Esophagus mucosa (tissue), 1 donor: ENCODE results near the gene PAOX. TPM values are rescaled to one million over a fixed set of nuclear protein-coding genes. Genes with fewer than 3 reads are reported as not detected.

ENCODE experiments used
- ATAC-seq: fragments of 200-7000 bp; cut with Tn5 transposase; one replicate; pipeline ENCODE4 v1.9.1; 2020
- total RNA-seq: library from RNA; stranded (reverse); gene quantifications from one replicate; pipeline ENCODE4 v1.2.4, GENCODE V29; 2023
- donor health status: DM: yes; HTN: yes; CAD: no.

Gene PAOX
- total RNA-seq, 1 donor from 2014 or later, result 11.3 TPM

- ATAC-seq, result no peak
These were observed 28.6 kb upstream of the PAOX start for GRCh38 chr10:133350283-133350949.

DNA sequence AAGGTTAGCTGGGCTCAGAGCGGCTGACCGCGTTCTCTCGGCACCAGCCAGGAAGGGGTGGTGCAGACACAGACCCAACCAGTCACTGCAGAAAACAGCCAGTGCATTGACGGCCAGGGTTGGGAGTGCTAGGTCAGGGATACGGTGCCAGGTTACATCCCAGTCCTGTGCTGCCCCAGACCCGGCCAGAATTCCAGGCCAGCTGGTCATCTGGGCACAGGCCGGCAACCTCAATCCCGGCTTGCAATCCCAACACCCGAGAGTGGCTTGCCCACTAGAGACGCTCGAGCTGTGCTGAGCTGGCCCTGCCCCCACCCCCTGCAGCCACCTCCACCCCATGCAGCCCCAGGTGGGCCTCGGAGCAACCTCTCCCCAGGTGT is 28.1 kb upstream of the PAOX start:
- no peak for ATAC-seq

GRCh38 chr10:133351408-133352318 is 27.4 kb upstream of the PAOX start:
- no peak for ATAC-seq

GRCh38 chr10:133353202-133353959 is 25.7 kb upstream of the PAOX start:
- ATAC-seq, result peak; percentile 42

GRCh38 chr10:133353988-133354605 is 25.0 kb upstream of the PAOX start:
- no peak for ATAC-seq

- no peak for ATAC-seq
These were observed 24.3 kb upstream of the PAOX start for GRCh38 chr10:133354672-133355240.

DNA sequence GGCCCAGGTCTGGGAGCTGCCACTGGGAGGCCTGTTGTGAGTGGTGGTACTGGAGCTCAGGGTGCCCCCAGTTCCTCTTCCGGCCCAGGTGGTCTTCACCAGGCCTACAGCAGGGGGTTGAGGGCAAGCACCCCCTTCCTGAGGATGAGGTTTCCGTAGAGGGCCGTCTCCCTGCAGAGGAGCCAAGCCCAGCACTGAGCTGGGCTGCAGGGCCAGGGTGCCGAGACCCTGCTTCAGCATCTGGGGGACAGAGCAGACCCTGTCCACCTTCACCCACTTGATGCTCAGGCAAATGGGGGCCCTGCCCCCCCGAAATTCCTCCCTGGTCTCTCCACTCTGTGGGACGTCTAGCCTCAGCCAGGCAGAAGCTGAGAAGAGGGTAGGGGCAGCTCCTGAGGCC is 23.8 kb upstream of the PAOX start:
- ATAC-seq, result no peak

DNA sequence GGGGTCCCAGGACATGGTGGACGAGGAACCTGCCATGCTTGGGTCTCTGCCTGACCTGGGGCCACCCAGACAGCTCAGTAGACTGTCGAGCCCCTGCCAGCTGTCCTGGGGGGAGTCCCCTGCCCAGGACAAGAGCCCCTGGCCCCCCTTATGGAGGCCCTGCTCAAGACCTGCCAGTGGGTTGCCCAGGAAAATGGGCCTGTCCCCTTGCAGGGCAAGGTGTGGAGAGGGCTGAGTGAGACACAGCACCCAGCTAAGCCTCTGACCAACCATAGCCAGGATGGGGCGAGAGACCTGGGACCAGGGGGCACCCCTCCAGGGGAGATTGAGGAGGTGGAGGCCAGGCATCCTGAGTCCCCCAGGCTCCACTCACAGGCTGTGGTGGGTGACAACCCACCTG is 23.1 kb upstream of the PAOX start:
- ATAC-seq, result no peak

DNA sequence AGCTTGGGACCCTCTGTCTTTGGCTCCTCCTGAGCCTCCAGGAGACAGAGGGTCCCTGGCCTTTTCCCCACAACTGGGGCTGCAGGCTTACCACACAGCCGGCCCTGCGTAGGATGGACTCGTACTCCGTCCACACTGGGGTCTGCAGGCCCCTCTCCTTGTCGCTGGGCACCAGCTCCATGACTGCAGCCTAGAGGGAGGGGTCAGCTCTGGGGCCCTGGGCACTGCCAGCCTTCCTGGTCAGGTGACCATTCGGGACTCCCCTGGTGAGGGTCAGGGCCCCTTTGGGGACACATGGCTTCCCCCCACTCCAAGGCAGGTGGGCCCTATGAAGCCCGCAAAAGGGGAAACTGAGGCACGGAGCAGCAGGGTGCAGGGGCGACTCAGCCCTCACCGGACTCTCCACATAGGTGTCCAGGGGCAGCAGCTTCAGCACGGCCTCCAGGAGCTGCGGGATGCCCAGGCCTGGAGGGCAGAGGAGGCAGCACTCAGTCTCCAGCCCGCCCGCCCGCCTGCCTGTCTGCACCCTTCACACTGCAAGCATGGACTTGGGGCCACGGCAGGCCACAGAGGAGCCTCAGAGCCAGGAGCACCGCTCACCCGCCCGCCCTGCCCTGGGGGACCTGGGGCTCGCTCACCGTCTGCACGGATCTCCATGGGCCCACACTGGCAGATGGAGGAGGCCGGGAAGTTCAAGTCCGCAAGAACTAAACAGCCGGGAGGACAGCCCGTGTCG is 22.3 kb upstream of the PAOX start:
- peak; percentile 17 for ATAC-seq

DNA sequence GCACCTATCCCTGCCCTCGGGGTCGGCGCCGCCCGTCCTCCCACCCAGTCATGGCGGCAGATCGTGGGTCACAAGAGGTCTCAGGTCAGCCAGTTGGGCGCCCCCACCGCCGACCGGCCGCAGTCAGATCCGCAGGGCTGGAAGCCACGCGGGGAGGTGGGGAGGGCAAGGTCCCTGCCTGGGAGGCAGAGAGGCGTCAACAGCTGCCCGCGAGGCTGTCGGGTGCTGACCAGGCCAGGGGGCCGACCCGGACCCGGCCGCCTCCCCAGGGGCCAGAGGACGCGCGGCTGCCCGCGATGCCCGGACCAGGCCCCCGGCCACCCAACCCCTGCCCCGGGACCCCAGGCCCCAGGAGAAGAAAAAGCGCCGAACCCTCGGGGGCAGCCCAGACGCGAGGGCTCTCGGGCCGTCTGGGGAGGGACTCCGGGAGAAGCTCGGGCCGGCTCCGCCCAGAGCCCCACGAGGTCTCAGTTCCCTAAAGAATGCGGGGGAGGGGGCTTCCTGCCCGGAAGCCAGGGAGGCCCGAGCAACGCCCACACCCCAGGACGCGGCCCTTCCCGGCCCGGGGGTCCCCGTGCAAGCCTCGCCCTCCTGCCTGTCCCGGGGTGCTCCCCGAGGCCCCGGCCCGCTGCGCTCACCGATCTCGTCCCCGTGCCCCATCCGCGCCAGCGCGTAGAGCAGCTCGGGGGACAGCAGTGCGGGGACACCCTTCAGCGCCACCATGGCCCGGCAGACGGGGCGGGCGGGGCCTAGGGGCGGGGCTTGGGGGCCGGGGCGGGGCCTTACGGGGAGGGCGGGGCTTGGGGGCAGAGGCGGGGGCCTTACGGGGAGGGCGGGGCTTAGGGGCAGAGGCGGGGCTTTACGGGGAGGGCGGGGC is 21.5 kb upstream of the PAOX start, which contains the start of gene FUOM:
Gene FUOM (minus strand): TSS at position 735 of the 877 bp plus-strand sequence. CDS start 12 bp downstream, at position 723.
- ATAC-seq, result peak; percentile 70

- peak; percentile 1 for ATAC-seq
These were observed 20.7 kb upstream of the PAOX start for GRCh38 chr10:133358162-133358924.

DNA sequence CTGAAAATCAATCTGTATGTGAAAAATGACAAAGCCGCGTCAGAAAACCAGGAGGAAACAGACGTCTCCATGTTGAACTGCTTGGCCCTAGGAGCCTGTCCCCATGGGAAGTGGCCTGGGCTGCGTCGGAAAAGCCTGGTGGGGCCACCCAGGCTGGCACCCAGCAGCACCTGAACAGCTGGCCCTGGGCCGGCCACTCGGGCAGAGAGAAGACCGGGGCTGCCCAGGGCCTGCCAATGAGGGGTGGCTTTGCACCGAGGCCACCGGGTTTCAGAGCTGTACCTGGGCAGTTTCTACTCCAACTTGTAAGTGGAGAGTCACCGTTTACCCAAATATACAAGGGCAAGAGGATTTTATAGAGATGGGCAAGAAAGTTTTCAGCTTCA is 20.1 kb upstream of the PAOX start:
- ATAC-seq, result no peak

DNA sequence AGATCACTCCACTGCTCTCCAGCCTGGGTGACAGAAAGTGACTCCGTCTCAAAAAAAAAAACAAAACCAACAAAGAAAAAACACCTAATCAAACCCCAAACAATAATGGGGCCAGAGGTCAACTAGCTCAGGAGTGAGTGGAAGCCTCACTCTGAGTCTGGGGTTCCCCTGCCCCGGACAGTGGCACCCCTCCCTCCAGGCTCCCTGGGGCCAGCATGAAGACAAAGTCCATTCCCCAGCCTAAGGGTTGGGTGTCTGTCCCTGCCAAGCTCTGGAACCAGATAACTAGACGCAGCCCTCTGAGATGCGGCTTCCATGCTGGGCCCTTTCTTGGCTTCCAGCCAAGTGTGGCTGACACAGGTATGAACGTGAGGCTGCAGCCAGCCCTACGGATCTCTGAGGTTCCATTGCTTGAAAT is 19.5 kb upstream of the PAOX start:
- ATAC-seq, result no peak

GRCh38 chr10:133359972-133360610 is 19.0 kb upstream of the PAOX start:
- ATAC-seq, result no peak

DNA sequence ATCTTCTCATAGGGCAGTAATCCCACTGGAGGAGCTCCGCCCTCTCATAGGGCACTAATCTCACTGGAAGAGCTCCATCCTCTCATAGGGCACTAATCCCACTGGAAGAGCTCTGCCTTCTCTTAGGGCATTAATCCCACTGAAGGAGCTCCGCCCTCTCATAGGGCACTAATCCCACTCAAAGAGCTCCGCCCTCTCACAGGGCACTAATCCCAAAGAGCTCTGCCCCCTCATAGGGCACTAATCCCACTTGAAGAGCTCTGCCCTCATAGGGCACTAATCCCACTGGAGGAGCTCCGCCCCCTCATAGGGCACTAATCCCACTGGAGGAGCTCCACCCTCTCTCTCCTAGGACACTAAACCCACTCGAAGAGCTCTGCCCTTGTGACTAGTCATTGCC is 17.8 kb upstream of the PAOX start:
- no peak for ATAC-seq

DNA sequence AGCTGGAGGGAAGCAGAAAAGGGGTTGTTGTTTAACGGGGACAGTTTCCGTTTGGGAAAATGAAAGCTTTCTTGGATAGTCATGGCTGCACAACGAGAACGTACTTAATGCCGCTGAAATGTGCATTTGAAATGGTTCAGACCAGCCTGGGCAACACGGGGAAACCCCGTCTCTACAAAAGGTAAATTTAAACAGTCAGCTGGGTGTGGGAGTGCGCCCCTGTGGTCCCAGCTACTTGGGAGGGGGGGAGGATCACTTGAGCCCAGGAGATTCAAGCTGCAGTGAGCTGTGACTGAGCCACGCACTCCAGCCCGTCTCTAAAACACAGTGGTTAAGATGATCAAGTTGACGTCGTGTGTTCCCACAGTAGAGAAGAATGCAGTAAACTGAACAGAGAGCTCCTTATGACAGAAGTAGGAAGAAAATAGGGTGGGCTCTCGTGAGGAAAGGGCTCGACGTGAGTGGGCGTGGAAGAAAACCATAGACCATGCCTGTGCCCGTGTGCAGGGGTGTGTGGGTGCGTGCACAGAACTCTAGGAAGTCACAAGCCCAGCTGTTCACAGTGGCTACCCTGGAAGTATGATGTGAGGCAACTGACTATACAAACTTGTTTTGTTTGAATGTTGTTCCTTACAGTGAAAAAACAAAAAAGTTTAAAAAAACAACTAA is 17.2 kb upstream of the PAOX start:
- no peak for ATAC-seq

DNA sequence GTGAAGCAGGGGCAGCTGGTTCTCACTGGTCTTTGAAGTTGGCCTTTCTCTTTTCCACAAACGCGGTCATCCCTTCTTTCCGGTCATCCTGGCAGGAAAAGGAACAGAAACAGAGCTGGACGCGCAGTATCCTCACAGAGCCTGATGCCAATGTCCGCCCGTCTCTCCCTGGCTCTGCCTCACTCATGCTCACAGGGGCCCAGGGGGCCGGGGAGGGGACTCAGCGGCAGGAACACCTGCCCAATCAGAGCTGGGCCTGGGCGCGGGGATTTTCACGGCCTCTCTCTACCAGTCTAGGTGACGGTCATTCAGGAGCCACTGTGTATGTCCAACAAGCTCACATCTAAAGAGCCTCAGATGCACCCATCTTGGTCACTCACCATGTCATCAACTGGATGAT is 16.2 kb upstream of the PAOX start:
- no peak for ATAC-seq

- peak; percentile 57 for ATAC-seq
These were observed 14.2 kb upstream of the PAOX start for GRCh38 chr10:133364645-133365431.
